RWPE2 (cell line): ENCODE results near the gene SS18L1.

Experiments
- ATAC-seq: fragments of 200-7000 bp; cut with Tn5 transposase; 3 replicates; pipeline ENCODE4 v1.9.1; 2021; ENCODE audit warnings: low read depth
- DNase-seq: peaks from one replicate; pipeline ENCODE4 v3.0.0-alpha.2; 2020; ENCODE audit warnings: low spot score
- H3K27ac ChIP-seq: fragments of 450-650 bp; 2 replicates; pipeline ENCODE4 v1.5.1; 2017; ENCODE audit warnings: mild to moderate bottlenecking; ENCODE audit not compliant: poor library complexity, severe bottlenecking
- H3K27me3 ChIP-seq: fragments of 250-450 bp; sonication (Bioruptor Pico); 2 replicates; pipeline ENCODE4 v1.5.1; 2021; ENCODE audit warnings: mild to moderate bottlenecking, moderate library complexity; ENCODE audit not compliant: insufficient read depth, poor library complexity, severe bottlenecking
- H3K36me3 ChIP-seq: fragments of 250-450 bp; sonication (Bioruptor Pico); 2 replicates; pipeline ENCODE4 v1.5.1; 2020; ENCODE audit warnings: low read depth, mild to moderate bottlenecking, moderate library complexity
- H3K4me1 ChIP-seq: fragments of 250-450 bp; sonication (Bioruptor Pico); 2 replicates; pipeline ENCODE4 v1.5.1; 2021; ENCODE audit warnings: mild to moderate bottlenecking, moderate library complexity; ENCODE audit not compliant: insufficient read depth, poor library complexity, severe bottlenecking
- H3K4me3 ChIP-seq: fragments of 250-450 bp; sonication (Bioruptor Pico); 2 replicates; pipeline ENCODE4 v1.5.1; 2021; ENCODE audit warnings: mild to moderate bottlenecking, moderate library complexity; ENCODE audit not compliant: severe bottlenecking
- H3K9me3 ChIP-seq: fragments of 250-450 bp; sonication (Bioruptor Pico); 2 replicates; pipeline ENCODE4 v1.5.1; 2021; ENCODE audit warnings: mild to moderate bottlenecking, moderate library complexity; ENCODE audit not compliant: severe bottlenecking
- CTCF ChIP-seq: fragments of 450-650 bp; IDR thresholded peaks from one replicate; pipeline ENCODE4 v1.5.1; 2017; ENCODE audit warnings: mild to moderate bottlenecking, moderate library complexity; ENCODE audit not compliant: poor library complexity, severe bottlenecking

SS18L1 gene

GRCh38 chr20:62156592-62157386, 13.2 kb downstream of the SS18L1 start:
- no peak overlapping the region for H3K4me3 ChIP-seq

GRCh38 chr20:62157387-62158087, 14.0 kb downstream of the SS18L1 start:
- H3K9me3 ChIP-seq: no peaks in the 10 kb centered on the region
- TF ChIP-seq CTCF: no peak
- peaks cover 44% of the 10 kb centered on the region for H3K4me1 ChIP-seq
- peaks cover 44% of the 10 kb centered on the region for H3K36me3 ChIP-seq
- no peak for ATAC-seq
- peak; percentile 86 for DNase-seq
- no peak overlapping the region for H3K4me3 ChIP-seq
- H3K27ac ChIP-seq: no peak overlapping the region
- no peaks in the 10 kb centered on the region for H3K27me3 ChIP-seq

More at GRCh38 chr20:62156592-62157386, 13.2 kb downstream of the SS18L1 start:
- DNase-seq (peak; percentile 89), ATAC-seq (no peak)
- Histone ChIP-seq H3K9me3 (no peaks in the 10 kb centered on the region), H3K27me3 (no peaks in the 10 kb centered on the region), H3K27ac (peak overlapping the region; percentile 12), H3K36me3 (peaks cover 42% of the 10 kb centered on the region), H3K4me1 (peaks cover 42% of the 10 kb centered on the region)
- TF ChIP-seq CTCF: peak; percentile 91

- no peak for TF ChIP-seq CTCF
- ATAC-seq (no peak), DNase-seq (peak; percentile 80)
- peaks cover 44% of the 10 kb centered on the region for H3K4me1 ChIP-seq
- no peaks in the 10 kb centered on the region for H3K27me3 ChIP-seq
- H3K9me3 ChIP-seq: no peaks in the 10 kb centered on the region
- no peak overlapping the region for H3K27ac ChIP-seq
- H3K4me3 ChIP-seq: no peak overlapping the region
- peaks cover 44% of the 10 kb centered on the region for H3K36me3 ChIP-seq
Measured at GRCh38 chr20:62158088-62158400, 14.5 kb downstream of the SS18L1 start.

GRCh38 chr20:62158541-62158940, 15.0 kb downstream of the SS18L1 start:
- Histone ChIP-seq H3K36me3 (peaks cover 41% of the 10 kb centered on the region), H3K27ac (peak overlapping the region; percentile 77), H3K4me3 (no peak overlapping the region), H3K27me3 (no peaks in the 10 kb centered on the region), H3K9me3 (no peaks in the 10 kb centered on the region), H3K4me1 (peaks cover 44% of the 10 kb centered on the region)
- no peak for TF ChIP-seq CTCF
- ATAC-seq (no peak), DNase-seq (peak; percentile 85)

- no peak for ATAC-seq
- Histone ChIP-seq H3K4me1 (peaks cover 44% of the 10 kb centered on the region), H3K4me3 (no peak overlapping the region), H3K9me3 (no peaks in the 10 kb centered on the region), H3K36me3 (peaks cover 41% of the 10 kb centered on the region), H3K27ac (peak overlapping the region; percentile 77), H3K27me3 (no peaks in the 10 kb centered on the region)
- peak; percentile 80 for DNase-seq
- TF ChIP-seq CTCF: no peak
Measured at GRCh38 chr20:62159052-62159451, 15.5 kb downstream of the SS18L1 start.
